KMS-11 (cell line): ENCODE data around the gene PRKAB1.

Source experiments
- H2AFZ ChIP-seq: fragments of 200-600 bp; sonication (generic); 2 replicates; pipeline ENCODE4 v1.6.1; 2016; ENCODE audit warnings: antibody characterized with exemption, mixed run types, low read depth
- H3K27ac ChIP-seq: fragments of 200-600 bp; sonication (generic); 2 replicates; pipeline ENCODE4 v1.6.1; 2016; ENCODE audit warnings: mild to moderate bottlenecking, mixed run types
- H3K27me3 ChIP-seq: fragments of 200-600 bp; sonication (generic); 2 replicates; pipeline ENCODE4 v1.6.1; 2017; ENCODE audit warnings: mild to moderate bottlenecking, low read depth, mixed run types, moderate library complexity; ENCODE audit not compliant: insufficient read depth
- H3K36me3 ChIP-seq: fragments of 200-600 bp; sonication (generic); 2 replicates; pipeline ENCODE4 v1.6.1; 2017; ENCODE audit warnings: mild to moderate bottlenecking, mixed run types; ENCODE audit not compliant: insufficient read depth
- H3K4me1 ChIP-seq: fragments of 200-600 bp; sonication (generic); 2 replicates; pipeline ENCODE4 v1.6.1; 2016; ENCODE audit warnings: mild to moderate bottlenecking, low read depth, mixed run types; ENCODE audit not compliant: poor library complexity, severe bottlenecking
- H3K4me2 ChIP-seq: fragments of 200-600 bp; sonication (generic); 2 replicates; pipeline ENCODE4 v1.7.0; 2016; ENCODE audit warnings: mild to moderate bottlenecking, mixed run types
- H3K4me3 ChIP-seq: fragments of 200-600 bp; sonication (generic); IDR thresholded peaks from 2 replicates; pipeline ENCODE4 v1.6.1; 2017; ENCODE audit warnings: low read depth, low read length, mixed read lengths; ENCODE audit not compliant: insufficient read depth
- H3K79me2 ChIP-seq: fragments of 200-600 bp; sonication (generic); 2 replicates; pipeline ENCODE4 v1.6.1; 2016; ENCODE audit warnings: low read depth, mixed run types; ENCODE audit not compliant: insufficient read depth
- H3K9ac ChIP-seq: fragments of 200-600 bp; sonication (generic); 2 replicates; pipeline ENCODE4 v1.6.1; 2016; ENCODE audit warnings: mild to moderate bottlenecking, mixed run types
- H4K20me1 ChIP-seq: fragments of 200-600 bp; sonication (generic); 2 replicates; pipeline ENCODE4 v1.6.1; 2016; ENCODE audit warnings: mild to moderate bottlenecking, mixed run types; ENCODE audit not compliant: insufficient read depth
- TF ChIP-seq, protein P1 (sequence below): fragments of 200-600 bp; sonication (generic); conservative IDR thresholded peaks from 2 replicates; pipeline ENCODE4 v1.6.1; 2017; ENCODE audit warnings: low read depth, mild to moderate bottlenecking, antibody characterized with exemption, low read length, moderate library complexity, mixed read lengths

PRKAB1 gene

DNA sequence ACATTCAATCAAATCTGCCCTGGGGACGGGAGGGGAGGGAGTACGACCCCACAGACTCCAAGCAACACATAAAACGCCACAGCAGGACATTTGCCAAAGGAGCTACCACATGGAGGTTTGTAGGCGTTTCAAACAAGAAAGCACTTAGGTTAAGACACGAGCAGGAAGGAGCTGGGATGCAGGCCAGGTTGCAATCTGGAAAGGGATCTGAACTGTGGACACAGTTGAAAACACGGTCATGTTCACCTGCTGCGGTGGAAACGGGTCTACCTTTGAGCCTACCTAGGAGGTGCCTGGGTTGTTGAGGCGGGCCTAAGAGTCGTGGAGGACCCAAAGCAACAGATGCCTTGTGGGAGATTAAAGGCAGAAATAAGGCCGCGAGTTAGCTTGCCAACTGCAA is 18.4 kb downstream of the PRKAB1 start:
- H3K36me3 ChIP-seq = no peaks in the 10 kb centered on the region
- H3K4me3 ChIP-seq = no peak overlapping the region
- H3K4me1 ChIP-seq = peaks cover 10% of the 10 kb centered on the region
- H3K9ac ChIP-seq = no peak overlapping the region
- H2AFZ ChIP-seq = no peak overlapping the region
- no peak overlapping the region for H3K4me2 ChIP-seq
- H3K27me3 ChIP-seq = no peaks in the 10 kb centered on the region
- TF ChIP-seq, protein P1, sequence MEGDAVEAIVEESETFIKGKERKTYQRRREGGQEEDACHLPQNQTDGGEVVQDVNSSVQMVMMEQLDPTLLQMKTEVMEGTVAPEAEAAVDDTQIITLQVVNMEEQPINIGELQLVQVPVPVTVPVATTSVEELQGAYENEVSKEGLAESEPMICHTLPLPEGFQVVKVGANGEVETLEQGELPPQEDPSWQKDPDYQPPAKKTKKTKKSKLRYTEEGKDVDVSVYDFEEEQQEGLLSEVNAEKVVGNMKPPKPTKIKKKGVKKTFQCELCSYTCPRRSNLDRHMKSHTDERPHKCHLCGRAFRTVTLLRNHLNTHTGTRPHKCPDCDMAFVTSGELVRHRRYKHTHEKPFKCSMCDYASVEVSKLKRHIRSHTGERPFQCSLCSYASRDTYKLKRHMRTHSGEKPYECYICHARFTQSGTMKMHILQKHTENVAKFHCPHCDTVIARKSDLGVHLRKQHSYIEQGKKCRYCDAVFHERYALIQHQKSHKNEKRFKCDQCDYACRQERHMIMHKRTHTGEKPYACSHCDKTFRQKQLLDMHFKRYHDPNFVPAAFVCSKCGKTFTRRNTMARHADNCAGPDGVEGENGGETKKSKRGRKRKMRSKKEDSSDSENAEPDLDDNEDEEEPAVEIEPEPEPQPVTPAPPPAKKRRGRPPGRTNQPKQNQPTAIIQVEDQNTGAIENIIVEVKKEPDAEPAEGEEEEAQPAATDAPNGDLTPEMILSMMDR = no peak
- no peaks in the 10 kb centered on the region for H4K20me1 ChIP-seq
- H3K79me2 ChIP-seq = no peaks in the 10 kb centered on the region
- no peak overlapping the region for H3K27ac ChIP-seq

DNA sequence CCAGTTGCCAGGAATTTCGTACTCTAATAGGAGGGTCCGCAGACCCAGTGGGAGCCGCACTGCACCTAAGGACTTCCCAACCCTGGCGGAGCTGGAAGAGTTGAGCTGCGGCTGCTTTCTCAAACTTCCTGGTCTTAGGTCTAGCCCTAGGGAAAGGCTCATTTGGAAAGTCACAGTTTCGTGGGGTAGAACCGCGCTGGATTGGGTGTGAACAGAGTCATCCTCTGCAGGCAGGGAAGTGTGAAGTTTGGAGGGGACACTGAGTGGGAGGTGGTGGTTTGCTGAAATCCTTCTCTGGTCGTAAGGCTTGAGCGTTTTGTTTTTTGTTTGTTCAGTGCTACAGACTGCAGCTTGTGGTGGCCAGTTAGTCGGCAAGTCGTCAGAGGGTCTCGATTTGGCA is 18.8 kb downstream of the PRKAB1 start:
- no peaks in the 10 kb centered on the region for H3K79me2 ChIP-seq
- H3K36me3 ChIP-seq = no peaks in the 10 kb centered on the region
- TF ChIP-seq, protein P1 = no peak
- H4K20me1 ChIP-seq = no peaks in the 10 kb centered on the region
- peaks cover 10% of the 10 kb centered on the region for H3K4me1 ChIP-seq
- H3K4me2 ChIP-seq = no peak overlapping the region
- no peak overlapping the region for H2AFZ ChIP-seq
- no peaks in the 10 kb centered on the region for H3K27me3 ChIP-seq
- no peak overlapping the region for H3K9ac ChIP-seq
- H3K27ac ChIP-seq = no peak overlapping the region
- no peak overlapping the region for H3K4me3 ChIP-seq

DNA sequence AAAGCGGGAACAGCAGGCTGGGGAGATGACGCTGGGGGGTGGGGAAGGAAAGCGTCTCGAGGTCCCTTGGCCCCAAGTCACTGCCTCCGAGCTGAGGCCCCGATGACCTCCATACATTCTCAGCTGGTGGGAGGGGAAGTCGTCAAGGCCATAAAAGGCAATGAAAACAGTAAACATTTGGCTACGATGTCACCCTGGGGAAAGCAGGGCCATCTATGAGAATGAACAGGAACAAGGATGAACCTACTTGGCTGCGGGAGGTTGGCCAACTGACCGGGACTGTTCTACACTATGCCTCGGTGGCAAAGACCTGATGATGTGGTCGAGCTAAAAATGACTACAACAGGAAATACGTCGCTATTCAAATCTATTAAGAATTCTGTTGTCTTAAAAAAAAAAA is 19.5 kb downstream of the PRKAB1 start:
- Histone ChIP-seq H4K20me1 (no peaks in the 10 kb centered on the region), H2AFZ (no peak overlapping the region), H3K4me1 (peaks cover 5% of the 10 kb centered on the region), H3K79me2 (no peaks in the 10 kb centered on the region), H3K27ac (no peak overlapping the region), H3K4me3 (no peak overlapping the region), H3K36me3 (no peaks in the 10 kb centered on the region), H3K9ac (no peak overlapping the region), H3K4me2 (no peak overlapping the region), H3K27me3 (no peaks in the 10 kb centered on the region)
- TF ChIP-seq, protein P1 = no peak

DNA sequence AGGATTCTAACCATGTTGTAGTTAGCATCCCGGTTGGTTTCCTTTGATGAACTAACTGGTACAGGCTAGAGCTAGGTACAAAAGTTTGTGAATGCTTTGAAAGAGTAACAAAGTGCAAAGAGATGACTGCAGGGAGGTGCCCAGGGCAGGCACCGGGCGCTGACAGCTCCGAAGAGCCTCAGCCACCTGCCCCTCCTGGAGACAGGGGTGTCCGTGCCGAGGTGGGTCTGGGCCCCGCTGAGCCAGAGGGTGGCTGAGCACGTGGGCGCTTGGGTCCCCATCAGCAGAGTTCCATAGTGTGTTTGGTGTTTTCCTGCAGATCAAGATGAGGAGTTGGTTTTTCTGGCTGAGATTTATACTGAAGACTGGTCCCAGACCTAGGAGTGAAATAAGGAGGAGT is 19.9 kb downstream of the PRKAB1 start:
- H3K4me3 ChIP-seq = no peak overlapping the region
- H3K4me1 ChIP-seq = peaks cover under 1% of the 10 kb centered on the region
- H4K20me1 ChIP-seq = no peaks in the 10 kb centered on the region
- H3K4me2 ChIP-seq = no peak overlapping the region
- no peak overlapping the region for H2AFZ ChIP-seq
- H3K36me3 ChIP-seq = no peaks in the 10 kb centered on the region
- TF ChIP-seq, protein P1 = no peak
- H3K9ac ChIP-seq = no peak overlapping the region
- H3K27me3 ChIP-seq = no peaks in the 10 kb centered on the region
- no peak overlapping the region for H3K27ac ChIP-seq
- H3K79me2 ChIP-seq = no peaks in the 10 kb centered on the region
